Measurements from ENCODE around the gene STX1B. TPM values are rescaled to one million over a fixed set of nuclear protein-coding genes. Genes with fewer than 3 reads are reported as not detected.

The STX1B gene
- total RNA-seq, 1 experiment from 2014 or later = 15.9 TPM

- no peak for TF ChIP-seq JAZF1 (CRISPR knock-in tag; IDR thresholded peaks at IDR 0.05)
- no peak for TF ChIP-seq ATF3 (CRISPR knock-in tag; conservative IDR thresholded peaks at IDR 0.05)
- no peak for TF ChIP-seq E2F1 (CRISPR knock-in tag; IDR thresholded peaks at IDR 0.05)
- no peak for TF ChIP-seq ZNF317 (CRISPR knock-in tag; IDR thresholded peaks at IDR 0.05; ENCODE audit: borderline replicate concordance, low read depth)
- peak; percentile 97 for TF ChIP-seq CTCF (IDR thresholded peaks at IDR 0.05)
Measured at GRCh38 chr16:30984669-30985400, 25.6 kb downstream of the STX1B start, which contains the start of gene HSD3B7 (continued).

- H3K27ac Mint-ChIP-seq = no peak overlapping the region
- no peak for TF ChIP-seq ETV6 (CRISPR knock-in tag; IDR thresholded peaks at IDR 0.05)
- TF ChIP-seq E2F5 (CRISPR knock-in tag; IDR thresholded peaks at IDR 0.05) = no peak
- no peak for TF ChIP-seq USF2 (CRISPR knock-in tag; IDR thresholded peaks at IDR 0.05)
- no peak for TF ChIP-seq GTF2I (CRISPR knock-in tag; conservative IDR thresholded peaks at IDR 0.05)
- TF ChIP-seq ELF4 (CRISPR knock-in tag; IDR thresholded peaks at IDR 0.05; ENCODE audit: low read depth) = no peak
- TF ChIP-seq ZNF532 (CRISPR knock-in tag; IDR thresholded peaks at IDR 0.05; ENCODE audit: borderline replicate concordance) = no peak
- TF ChIP-seq NR3C1 (CRISPR knock-in tag; conservative IDR thresholded peaks at IDR 0.05; ENCODE audit: low read depth) = no peak
- no peak for TF ChIP-seq CDX4 (CRISPR knock-in tag; IDR thresholded peaks at IDR 0.05; ENCODE audit: borderline replicate concordance)
- TF ChIP-seq TCF7 (CRISPR knock-in tag; IDR thresholded peaks at IDR 0.05; ENCODE audit: low read depth) = no peak
- no peak for TF ChIP-seq ESRRA (CRISPR knock-in tag; IDR thresholded peaks at IDR 0.05; ENCODE audit: borderline replicate concordance)
- no peak for TF ChIP-seq ZNF232 (CRISPR knock-in tag; IDR thresholded peaks at IDR 0.05)
- no peak for TF ChIP-seq KAT7 (CRISPR knock-in tag; IDR thresholded peaks at IDR 0.05; ENCODE audit: borderline replicate concordance)
- TF ChIP-seq ZNF121 (CRISPR knock-in tag; IDR thresholded peaks at IDR 0.05) = no peak
- TF ChIP-seq PRRX2 (CRISPR knock-in tag; IDR thresholded peaks at IDR 0.05) = no peak
- no peak for TF ChIP-seq ZNF281 (CRISPR knock-in tag; IDR thresholded peaks at IDR 0.05)
- TF ChIP-seq IRF2 (CRISPR knock-in tag; IDR thresholded peaks at IDR 0.05; ENCODE audit: borderline replicate concordance, low read depth) = no peak
- ChIA-PET POLR2A (interaction anchor here (0.5 to 2.2 kb wide), 7 partner anchors 49 to 290 kb away, joined by 3 to 6 read pairs (median 4); partner anchors contain the start of genes KAT8, STX4, ZNF646 and ZNF668), CTCF (interaction anchor here (0.5 to 5.1 kb wide), 70 partner anchors 8 to 497 kb away, joined by 3 to 83 read pairs (median 5); partner anchors contain the start of genes ARMC5, BCKDK, FBXL19 and KAT8)
- no peaks in the 10 kb centered on the region for H3K27me3 Mint-ChIP-seq (ENCODE audit: low read depth)
- H3K36me3 Mint-ChIP-seq = peaks cover 12% of the 10 kb centered on the region
- no peaks in the 10 kb centered on the region for H3K9me3 Mint-ChIP-seq
- DNase-seq (ENCODE audit: low spot score) = no peak
- ATAC-seq = no peak
- no peak overlapping the region for H3K4me3 Mint-ChIP-seq
- H3K4me1 Mint-ChIP-seq = peaks cover 6% of the 10 kb centered on the region
Measured at GRCh38 chr16:30983898-30984610, 26.4 kb downstream of the STX1B start.

Data from WTC11 (cell line).